ENCODE results near the gene FCGR3B. TPM values are rescaled to one million over a fixed set of nuclear protein-coding genes. Genes with fewer than 3 reads are reported as not detected.
"Not testable (repeated sequence)": the region's sequence is repeated elsewhere in the genome, so short reads cannot be mapped to it uniquely, and the experiment has no call there.

Gene FCGR3B
- total and polyA plus RNA-seq, 2 donors (not counting 1 experiment from before 2014, with no cell fraction given) = 0.13 TPM; not detected in 1

DNA sequence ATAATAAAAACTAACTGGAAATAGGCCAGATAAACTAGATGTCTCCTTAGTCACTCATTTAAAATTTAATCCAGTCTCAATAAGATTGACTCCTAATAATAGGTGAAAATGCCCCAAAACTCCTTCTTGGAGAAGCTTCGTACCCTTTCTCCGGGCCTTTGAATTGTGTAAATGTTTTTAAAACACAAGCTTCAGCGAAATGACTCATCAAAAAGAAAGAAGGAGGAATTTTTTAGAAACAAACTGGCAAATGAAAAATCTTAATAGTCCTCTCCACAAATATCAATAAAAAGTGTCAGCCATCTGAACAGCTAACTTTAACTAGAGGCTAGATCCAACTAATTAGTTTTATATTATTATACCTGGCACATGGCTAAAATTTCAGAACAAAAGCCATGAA, 33.9 kb downstream of the FCGR3B start:
- H3K4me2 ChIP-seq (replicated peaks; ENCODE audit: low read depth, low read length, poor library complexity, severe bottlenecking); CTCF ChIA-PET; H4K20me1 ChIP-seq (ENCODE audit: control insufficient read depth, insufficient read depth, low read length, poor library complexity, severe bottlenecking); H3K4me1 ChIP-seq (ENCODE audit: control insufficient read depth in 2 of 2, insufficient read depth in 2 of 2, low read length in 2 of 2); POLR2A ChIA-PET; H3K79me2 ChIP-seq (ENCODE audit: control insufficient read depth, insufficient read depth, low read length); DNase-seq; H2AFZ ChIP-seq (ENCODE audit: insufficient read depth, low read depth, low read length, poor library complexity, severe bottlenecking); H3K27ac ChIP-seq (ENCODE audit: low read length in 2 of 2); ATAC-seq (ENCODE audit: low read depth); H3K27me3 ChIP-seq (replicated peaks in 1 of 4; ENCODE audit: control extremely low read depth in 1 of 4, control insufficient read depth in 3 of 4, insufficient read depth in 4 of 4, low read length in 3 of 4); H3K4me1 Mint-ChIP-seq; H3K9me3 ChIP-seq (ENCODE audit: control extremely low read depth in 1 of 3, control insufficient read depth in 2 of 3, insufficient read depth in 1 of 3, low read length in 2 of 3); H3K27ac Mint-ChIP-seq; H3K4me3 Mint-ChIP-seq; H3K9me3 Mint-ChIP-seq (ENCODE audit: insufficient read depth); H3K4me3 ChIP-seq (ENCODE audit: control extremely low read depth in 1 of 5, extremely low read depth in 1 of 5, insufficient read depth in 1 of 5, low read depth in 2 of 5, low read length in 4 of 5); intact Hi-C loops (cut with micrococcal nuclease); H3K36me3 ChIP-seq (replicated peaks in 1 of 2; ENCODE audit: control extremely low read depth in 1 of 2, control insufficient read depth in 1 of 2, extremely low read depth in 1 of 2, insufficient read depth in 2 of 2, low read length in 1 of 2); H3K9ac ChIP-seq (ENCODE audit: low read length); H3K27me3 Mint-ChIP-seq: not testable (repeated sequence)
- no CpG with 5 or more reads among the region's 3 CpGs for WGBS (ENCODE audit: insufficient coverage)

DNA sequence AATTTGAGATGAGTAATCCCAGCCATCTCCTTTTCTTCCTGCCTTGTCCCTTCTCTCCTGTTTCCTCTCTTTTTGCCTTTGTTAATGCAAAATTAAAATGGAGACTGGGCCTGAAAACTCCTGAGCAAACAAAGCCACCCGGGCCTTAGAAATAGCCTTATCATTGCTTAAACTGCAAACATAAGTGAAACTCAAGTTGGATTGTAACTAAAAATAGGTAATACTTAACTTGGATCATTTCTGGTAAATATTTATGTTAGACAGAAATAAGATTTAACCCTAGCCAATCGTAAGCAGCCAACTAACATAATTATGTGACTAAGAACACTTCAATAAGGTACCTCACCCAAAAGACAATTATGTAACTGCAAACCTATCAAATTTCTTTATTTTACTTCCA, 35.4 kb downstream of the FCGR3B start:
- POLR2A ChIA-PET = not testable (repeated sequence)

DNA sequence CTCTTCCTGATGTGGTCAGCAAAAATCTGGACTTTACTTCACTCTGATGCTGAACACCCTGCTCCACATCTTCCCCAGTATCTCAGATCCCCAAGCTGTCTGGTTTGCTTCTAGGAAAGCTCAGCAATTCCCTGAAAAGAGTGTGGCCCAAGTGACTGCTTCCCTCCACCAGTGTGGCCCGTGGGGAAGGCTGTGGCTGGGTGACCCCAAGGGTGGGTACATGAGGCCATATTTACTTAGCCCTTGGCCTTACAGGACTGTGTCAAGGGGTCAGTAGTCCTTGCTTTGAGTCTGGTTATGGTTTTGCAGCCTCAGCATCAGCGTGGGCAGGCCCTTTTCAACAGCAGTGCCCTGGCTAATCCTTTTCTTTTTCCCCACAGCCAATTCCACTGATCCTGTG, 35.8 kb downstream of the FCGR3B start:
- H3K4me3 ChIP-seq (ENCODE audit: control extremely low read depth in 1 of 5, extremely low read depth in 1 of 5, insufficient read depth in 1 of 5, low read depth in 2 of 5, low read length in 4 of 5); H3K9me3 ChIP-seq (ENCODE audit: control extremely low read depth in 1 of 3, control insufficient read depth in 2 of 3, insufficient read depth in 1 of 3, low read length in 2 of 3); DNase-seq; H3K4me1 ChIP-seq (ENCODE audit: control insufficient read depth in 2 of 2, insufficient read depth in 2 of 2, low read length in 2 of 2); H3K4me2 ChIP-seq (replicated peaks; ENCODE audit: low read depth, low read length, poor library complexity, severe bottlenecking); H3K4me1 Mint-ChIP-seq; POLR2A ChIA-PET; H3K27ac ChIP-seq (ENCODE audit: low read length in 2 of 2); H3K9ac ChIP-seq (ENCODE audit: low read length); H3K27me3 ChIP-seq (replicated peaks in 1 of 4; ENCODE audit: control extremely low read depth in 1 of 4, control insufficient read depth in 3 of 4, insufficient read depth in 4 of 4, low read length in 3 of 4); intact Hi-C loops (cut with micrococcal nuclease); H3K36me3 ChIP-seq (replicated peaks in 1 of 2; ENCODE audit: control extremely low read depth in 1 of 2, control insufficient read depth in 1 of 2, extremely low read depth in 1 of 2, insufficient read depth in 2 of 2, low read length in 1 of 2); H4K20me1 ChIP-seq (ENCODE audit: control insufficient read depth, insufficient read depth, low read length, poor library complexity, severe bottlenecking); H3K79me2 ChIP-seq (ENCODE audit: control insufficient read depth, insufficient read depth, low read length); H2AFZ ChIP-seq (ENCODE audit: insufficient read depth, low read depth, low read length, poor library complexity, severe bottlenecking); H3K27me3 Mint-ChIP-seq; ATAC-seq (ENCODE audit: low read depth); H3K27ac Mint-ChIP-seq; H3K4me3 Mint-ChIP-seq; CTCF ChIA-PET; H3K9me3 Mint-ChIP-seq (ENCODE audit: insufficient read depth): not testable (repeated sequence)
- WGBS (ENCODE audit: insufficient coverage) = 100% methylated on average over 2 of the region's 2 CpGs

More for the DNA sequence above, 35.4 kb downstream of the FCGR3B start:
- H3K9me3 ChIP-seq (ENCODE audit: control extremely low read depth in 1 of 3, control insufficient read depth in 2 of 3, insufficient read depth in 1 of 3, low read length in 2 of 3); H3K4me2 ChIP-seq (replicated peaks; ENCODE audit: low read depth, low read length, poor library complexity, severe bottlenecking); H3K27ac ChIP-seq (ENCODE audit: low read length in 2 of 2); H3K4me1 Mint-ChIP-seq; H3K27me3 Mint-ChIP-seq; H4K20me1 ChIP-seq (ENCODE audit: control insufficient read depth, insufficient read depth, low read length, poor library complexity, severe bottlenecking); ATAC-seq (ENCODE audit: low read depth); H3K36me3 ChIP-seq (replicated peaks in 1 of 2; ENCODE audit: control extremely low read depth in 1 of 2, control insufficient read depth in 1 of 2, extremely low read depth in 1 of 2, insufficient read depth in 2 of 2, low read length in 1 of 2); H3K9ac ChIP-seq (ENCODE audit: low read length); H3K27me3 ChIP-seq (replicated peaks in 1 of 4; ENCODE audit: control extremely low read depth in 1 of 4, control insufficient read depth in 3 of 4, insufficient read depth in 4 of 4, low read length in 3 of 4); H3K4me1 ChIP-seq (ENCODE audit: control insufficient read depth in 2 of 2, insufficient read depth in 2 of 2, low read length in 2 of 2); H3K9me3 Mint-ChIP-seq (ENCODE audit: insufficient read depth); DNase-seq; CTCF ChIA-PET; H3K4me3 ChIP-seq (ENCODE audit: control extremely low read depth in 1 of 5, extremely low read depth in 1 of 5, insufficient read depth in 1 of 5, low read depth in 2 of 5, low read length in 4 of 5); H3K79me2 ChIP-seq (ENCODE audit: control insufficient read depth, insufficient read depth, low read length); intact Hi-C loops (cut with micrococcal nuclease); H3K4me3 Mint-ChIP-seq; H2AFZ ChIP-seq (ENCODE audit: insufficient read depth, low read depth, low read length, poor library complexity, severe bottlenecking); H3K27ac Mint-ChIP-seq: not testable (repeated sequence)
- no CpG with 5 or more reads among the region's 2 CpGs for WGBS (ENCODE audit: insufficient coverage)

DNA sequence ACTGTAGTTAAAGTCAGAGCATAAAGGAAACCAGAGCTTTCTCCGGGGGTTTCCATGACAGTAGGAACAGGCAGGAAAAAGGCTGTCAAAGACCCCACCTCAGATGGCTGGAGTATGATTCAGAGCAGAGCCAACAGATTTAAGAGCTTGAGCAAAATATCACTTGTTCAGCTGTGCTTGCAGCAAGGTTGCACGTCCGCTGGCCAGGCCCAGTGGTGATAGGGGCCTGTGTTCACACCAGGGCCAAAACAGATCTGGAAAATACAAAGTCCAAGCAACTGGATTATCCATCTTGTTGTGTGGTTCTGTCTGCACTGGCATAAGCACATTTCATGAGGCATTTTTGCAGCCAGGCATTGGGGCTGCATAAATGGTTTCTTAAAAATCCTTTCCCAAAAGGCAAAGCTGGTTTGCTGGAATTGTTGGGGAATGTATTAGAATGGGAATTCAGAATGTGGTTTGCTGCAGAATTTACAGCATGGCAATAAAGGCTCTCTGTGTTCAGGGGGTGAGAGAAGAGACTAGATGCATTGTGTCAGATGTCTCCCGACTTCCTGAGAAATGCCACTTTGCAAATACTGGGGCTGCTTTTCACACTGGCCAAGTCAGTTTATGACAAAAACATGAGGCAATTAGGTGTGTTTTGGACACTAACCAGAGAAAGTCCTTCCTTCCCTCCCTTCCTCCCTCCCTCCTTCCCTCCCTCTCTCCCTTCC, 36.5 kb downstream of the FCGR3B start:
- H3K79me2 ChIP-seq (ENCODE audit: control insufficient read depth, insufficient read depth, low read length); H3K36me3 ChIP-seq (replicated peaks in 1 of 2; ENCODE audit: control extremely low read depth in 1 of 2, control insufficient read depth in 1 of 2, extremely low read depth in 1 of 2, insufficient read depth in 2 of 2, low read length in 1 of 2); H3K4me2 ChIP-seq (replicated peaks; ENCODE audit: low read depth, low read length, poor library complexity, severe bottlenecking); H3K9me3 ChIP-seq (ENCODE audit: control extremely low read depth in 1 of 3, control insufficient read depth in 2 of 3, insufficient read depth in 1 of 3, low read length in 2 of 3); H3K4me1 ChIP-seq (ENCODE audit: control insufficient read depth in 2 of 2, insufficient read depth in 2 of 2, low read length in 2 of 2); H3K27ac Mint-ChIP-seq; H3K9ac ChIP-seq (ENCODE audit: low read length); H3K9me3 Mint-ChIP-seq (ENCODE audit: insufficient read depth); H3K4me1 Mint-ChIP-seq; H3K27ac ChIP-seq (ENCODE audit: low read length in 2 of 2); H3K4me3 ChIP-seq (ENCODE audit: control extremely low read depth in 1 of 5, extremely low read depth in 1 of 5, insufficient read depth in 1 of 5, low read depth in 2 of 5, low read length in 4 of 5); POLR2A ChIA-PET; H3K27me3 ChIP-seq (replicated peaks in 1 of 4; ENCODE audit: control extremely low read depth in 1 of 4, control insufficient read depth in 3 of 4, insufficient read depth in 4 of 4, low read length in 3 of 4); H3K27me3 Mint-ChIP-seq; H4K20me1 ChIP-seq (ENCODE audit: control insufficient read depth, insufficient read depth, low read length, poor library complexity, severe bottlenecking); H3K4me3 Mint-ChIP-seq; H2AFZ ChIP-seq (ENCODE audit: insufficient read depth, low read depth, low read length, poor library complexity, severe bottlenecking); ATAC-seq (ENCODE audit: low read depth); intact Hi-C loops (cut with micrococcal nuclease); CTCF ChIA-PET; DNase-seq: not testable (repeated sequence)
- WGBS (ENCODE audit: insufficient coverage) = no CpG with 5 or more reads among the region's 4 CpGs
